Endothelial cell of umbilical vein (primary cell): Measurements from ENCODE around the gene BUB1B. TPM values are rescaled to one million over a fixed set of nuclear protein-coding genes. Genes with fewer than 3 reads are reported as not detected.

Experiments used
- BruUV-seq: library from RNA; stranded (reverse); fragments of 400-500 nt; replicated peaks from 2 replicates; lab custom pipeline; 2021; lab: Mats Ljungman, UMichigan
- CTCF ChIA-PET: fragments of 300-600, 350-600 bp; sonication (Branson Sonifier 250); formaldehyde crosslinking; loops from one replicate; lab custom pipeline; 2021; ENCODE audit warnings: antibody characterized with exemption, inconsistent platforms; lab: Charles Lee
- POLR2A ChIA-PET: fragments of 300-600, 350-600 bp; sonication (Branson Sonifier 250); formaldehyde crosslinking; loops from one replicate; lab custom pipeline; 2021; ENCODE audit warnings: antibody characterized with exemption, inconsistent platforms; lab: Charles Lee
- DNase-seq: peaks from one replicate; pipeline ENCODE4 v3.0.0-alpha.2; 2011; ENCODE audit warnings: low read depth, low spot score
- FAIRE-seq: peaks from 2 replicates; lab custom pipeline; 2011; peaks lifted over from hg19 to GRCh38; lab: Jason Lieb, UNC
- H2AFZ ChIP-seq: 2 replicates; pipeline ENCODE4 v1.6.0; 2012; ENCODE audit warnings: low read depth, low read length, control low read depth, inconsistent platforms
- H3K27ac ChIP-seq: 2 replicates; pipeline ENCODE4 v1.5.1; 2011; ENCODE audit warnings: low read depth, mild to moderate bottlenecking, control low read depth, low read length, moderate library complexity; ENCODE audit not compliant: insufficient read depth
- H3K27me3 ChIP-seq, 2 experiments: 2 replicates each; pipeline versions ENCODE4 v1.6.0 to v1.6.1; 2011; ENCODE audit warnings: low read length in 2 of 2, mixed read lengths in 1 of 2; ENCODE audit not compliant: control insufficient read depth in 2 of 2, insufficient read depth in 2 of 2
- H3K36me3 ChIP-seq, 2 experiments: 2 replicates in 1 of 2; 3 replicates in 1 of 2; pipeline ENCODE4 v1.5.1; 2011; ENCODE audit warnings: low read length in 2 of 2, mild to moderate bottlenecking in 1 of 2, moderate library complexity in 1 of 2; ENCODE audit not compliant: control insufficient read depth in 2 of 2, insufficient read depth in 2 of 2; ENCODE audit errors: extremely low read depth in 1 of 2
- H3K4me1 ChIP-seq: 3 replicates; pipeline ENCODE4 v1.5.1; 2011; ENCODE audit warnings: mild to moderate bottlenecking, low read length; ENCODE audit not compliant: control insufficient read depth, insufficient read depth; ENCODE audit errors: extremely low read depth
- H3K4me2 ChIP-seq: 2 replicates; pipeline ENCODE4 v1.6.1; 2011; ENCODE audit warnings: low read length, control low read depth, mixed read lengths; ENCODE audit not compliant: insufficient read depth
- H3K4me3 ChIP-seq, 3 experiments: fragments of 200-600 bp in 1 of 3; sonication (generic), shearing (Covaris generic) in 1 of 3; replicated peaks in 1 of 3; 2 replicates each; pipeline ENCODE4 v1.5.1; 2011 to 2016; ENCODE audit warnings: control low read depth in 3 of 3, low read length in 3 of 3, mild to moderate bottlenecking in 2 of 3, inconsistent platforms in 1 of 3, low read depth in 1 of 3, moderate library complexity in 1 of 3; ENCODE audit not compliant: insufficient read depth in 1 of 3
- H3K79me2 ChIP-seq: 2 replicates; pipeline ENCODE4 v1.6.0; 2012; ENCODE audit warnings: low read length, inconsistent platforms; ENCODE audit not compliant: control insufficient read depth, insufficient read depth
- H3K9ac ChIP-seq: replicated peaks from 2 replicates; pipeline ENCODE3; 2011; ENCODE audit warnings: low read length, control low read depth; ENCODE audit not compliant: insufficient read depth; ENCODE audit errors: extremely low read depth
- H3K9me1 ChIP-seq: replicated peaks from 3 replicates; pipeline ENCODE4 v1.6.0; 2011; ENCODE audit warnings: mild to moderate bottlenecking, low read length; ENCODE audit not compliant: control insufficient read depth, insufficient read depth; ENCODE audit errors: extremely low read depth
- H3K9me3 ChIP-seq: replicated peaks from 2 replicates; pipeline ENCODE4 v1.5.1; 2012; ENCODE audit warnings: low read length, inconsistent platforms; ENCODE audit not compliant: control insufficient read depth, insufficient read depth
- H4K20me1 ChIP-seq: replicated peaks from 2 replicates; pipeline ENCODE3; 2011; ENCODE audit warnings: mild to moderate bottlenecking, low read length; ENCODE audit not compliant: control insufficient read depth, insufficient read depth; ENCODE audit errors: extremely low read depth
- CTCF ChIP-seq, 2 donors: IDR thresholded peaks; 1 replicate in 1 of 2; 2 replicates in 1 of 2; pipeline ENCODE4 v1.5.1; 2011; ENCODE audit warnings: low read length in 2 of 2, mild to moderate bottlenecking in 2 of 2, moderate library complexity in 2 of 2, control low read depth in 1 of 2, inconsistent platforms in 1 of 2, low read depth in 1 of 2; ENCODE audit not compliant: insufficient read depth in 1 of 2; ENCODE audit errors: extremely low read depth in 1 of 2
- EZH2 ChIP-seq: IDR thresholded peaks from 2 replicates; pipeline ENCODE4 v1.6.1; 2012; ENCODE audit warnings: borderline replicate concordance, low read depth, mild to moderate bottlenecking, moderate library complexity, low read length, inconsistent platforms; ENCODE audit not compliant: severe bottlenecking
- FOS ChIP-seq: IDR thresholded peaks from 2 replicates; pipeline ENCODE4 v1.6.1; 2011; ENCODE audit warnings: mild to moderate bottlenecking, low read length, moderate library complexity, borderline replicate concordance; ENCODE audit not compliant: insufficient read depth
- GATA2 ChIP-seq: IDR thresholded peaks from 2 replicates; pipeline ENCODE4 v1.7.0; 2011; ENCODE audit warnings: low read depth, mild to moderate bottlenecking, moderate library complexity, mixed read lengths, low read length; ENCODE audit not compliant: insufficient read length, insufficient read depth
- JUN ChIP-seq: IDR thresholded peaks from 2 replicates; pipeline ENCODE4 v1.6.1; 2011; ENCODE audit warnings: borderline replicate concordance, low read depth; ENCODE audit not compliant: insufficient read length, insufficient read depth
- MYC ChIP-seq: IDR thresholded peaks from one replicate; pipeline ENCODE4 v1.6.1; 2011; ENCODE audit warnings: mild to moderate bottlenecking, low read depth, low read length
- POLR2A ChIP-seq: IDR thresholded peaks from 2 replicates; pipeline ENCODE4 v1.6.1; 2012; ENCODE audit warnings: low read depth, mild to moderate bottlenecking, control low read depth, low read length
- POLR2AphosphoS5 ChIP-seq: IDR thresholded peaks from 2 replicates; pipeline ENCODE4 v1.6.1; 2012; ENCODE audit warnings: low read depth, mild to moderate bottlenecking, control low read depth, low read length, moderate library complexity; ENCODE audit not compliant: insufficient read depth
- dilution Hi-C: fragments of 300-500 bp; cut with MboI; formaldehyde crosslinking; loops from one replicate; pipeline ENCODE4 v1.15.0; 2019; ENCODE audit warnings: low sequenced_read_pairs; ENCODE audit not compliant: extremely low pct_ligation_motif_present
- intact Hi-C: fragments of 100-400 bp; cut with micrococcal nuclease; formaldehyde crosslinking; loops from one replicate; pipeline ENCODE4 v1.10.0; 2022
- polyA plus RNA-seq, 4 experiments: library from polyadenylated mRNA; depleted of rRNA in 3 of 4; stranded (reverse) in 3 of 4; unstranded in 1 of 4; fragments of >200 nt; gene quantifications; 2 replicates each; pipeline versions ENCODE4 v1.2.1 to v1.2.3, GENCODE V29; 2011 to 2012; ENCODE audit warnings: missing spikeins in 1 of 4
- total RNA-seq: library from RNA; stranded (reverse); gene quantifications from 2 replicates; pipeline ENCODE4 v1.2.3, GENCODE V29; 2021
- TF ChIP-seq, protein P1 (sequence below): IDR thresholded peaks from 2 replicates; pipeline ENCODE4 v1.6.1; 2011; ENCODE audit not compliant: insufficient read depth, insufficient read length

The BUB1B gene
- total and polyA plus RNA-seq, 2 donors (not counting 3 experiments of a cell fraction or from before 2014, with no cell fraction given): 12.2 to 69.8 TPM

DNA sequence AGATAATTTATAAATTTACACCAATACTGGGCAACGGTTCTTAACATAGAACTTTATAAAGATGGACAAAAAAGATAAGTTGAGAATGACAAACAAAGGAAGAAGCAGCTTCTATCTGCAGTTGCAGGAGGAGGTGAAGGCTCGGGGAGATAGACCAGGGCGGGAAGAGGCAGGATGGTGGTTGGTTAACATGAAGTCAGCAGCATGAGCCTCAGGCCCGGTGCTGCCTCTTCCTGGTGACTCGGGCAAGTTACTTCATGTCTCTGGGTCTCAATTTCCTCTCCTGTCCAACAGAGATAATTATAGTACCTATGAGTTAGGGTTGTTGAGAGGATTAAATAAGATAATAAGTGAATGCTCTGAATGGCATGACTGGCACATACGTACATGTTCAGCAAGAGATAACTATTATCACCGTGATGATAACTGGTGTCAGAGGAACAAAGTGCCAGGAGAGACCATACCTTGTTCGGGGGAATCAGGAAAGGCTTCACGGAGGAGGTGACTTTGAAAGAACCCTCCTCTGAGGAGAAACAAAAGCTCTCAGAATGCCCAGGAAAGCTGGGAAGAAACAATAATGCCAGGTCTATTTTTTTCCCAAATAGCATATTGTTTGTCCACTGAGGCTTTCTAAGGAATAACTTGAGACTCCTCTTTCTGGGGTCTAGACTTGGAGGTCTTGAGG is 82.4 kb downstream of the BUB1B start:
- Histone ChIP-seq H3K27me3 (peaks cover 10 to 15% of the 10 kb centered on the region in 2 experiments), H3K4me1 (peaks cover 4% of the 10 kb centered on the region), H3K27ac (no peak overlapping the region), H3K36me3 (no peaks in the 10 kb centered on the region), H2AFZ (no peak overlapping the region), H4K20me1 (no peaks in the 10 kb centered on the region), H3K9me3 (no peaks in the 10 kb centered on the region), H3K9ac (no peak overlapping the region), H3K79me2 (no peaks in the 10 kb centered on the region), H3K4me2 (no peak overlapping the region), H3K9me1 (no peaks in the 10 kb centered on the region), H3K4me3 (no peak overlapping the region)
- POLR2A ChIA-PET: no interaction called here
- intact Hi-C loops: no loop called here
- BruUV-seq: no TSS peak
- FAIRE-seq (no peak), DNase-seq (no peak)
- CTCF ChIA-PET: interaction anchor here (1.0 to 7.9 kb wide), 4 partner anchors 12 to 30 kb away, joined by 3 to 63 read pairs (median 4); no protein-coding TSS in a partner anchor
- TF ChIP-seq JUN: no peak
- dilution Hi-C loops: no loop called here

DNA sequence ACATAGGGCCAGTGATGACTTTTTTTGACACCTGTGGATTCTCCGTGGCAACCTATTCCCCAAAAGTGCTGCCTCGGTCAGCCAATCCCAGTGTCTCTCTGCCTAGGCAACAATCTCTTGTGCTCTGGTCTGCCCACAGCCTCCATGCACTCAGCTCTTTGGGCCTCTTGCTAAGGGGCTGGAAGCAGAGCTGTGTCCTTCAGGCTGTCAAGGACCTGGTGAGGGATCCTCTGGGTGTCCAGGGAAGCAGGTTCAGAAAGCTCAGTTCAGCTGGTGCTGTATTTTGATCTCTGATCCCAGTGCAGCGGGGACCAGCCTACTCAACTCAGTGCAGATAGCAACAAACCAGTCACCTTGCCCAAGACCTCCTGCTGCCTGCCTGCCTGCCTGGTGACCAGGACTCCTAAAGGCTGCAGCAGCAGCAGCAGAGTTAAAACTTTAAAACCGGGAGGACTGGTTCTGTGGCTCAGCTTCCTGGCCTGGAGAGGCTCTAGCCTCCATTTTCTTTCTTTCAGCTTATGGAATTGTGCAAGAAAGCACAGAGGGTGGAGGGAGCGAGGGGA is 84.2 kb downstream of the BUB1B start:
- FAIRE-seq: no peak
- H3K4me2 ChIP-seq: no peak overlapping the region
- no peak overlapping the region for H3K27ac ChIP-seq

More for the DNA sequence above, 84.2 kb downstream of the BUB1B start:
- ChIA-PET CTCF (interaction anchor here (0.7 to 1.4 kb wide), 3 partner anchors 10 to 30 kb away, joined by 3 to 8 read pairs (median 3); no protein-coding TSS in a partner anchor), POLR2A (no interaction called here)
- Histone ChIP-seq H3K9ac (no peak overlapping the region), H3K79me2 (no peaks in the 10 kb centered on the region), H3K36me3 (no peaks in the 10 kb centered on the region), H3K4me3 (no peak overlapping the region), H3K9me1 (no peaks in the 10 kb centered on the region), H3K4me1 (no peaks in the 10 kb centered on the region), H2AFZ (no peak overlapping the region), H4K20me1 (no peaks in the 10 kb centered on the region), H3K27me3 (peaks cover under 1 to 5% of the 10 kb centered on the region in 2 experiments), H3K9me3 (no peaks in the 10 kb centered on the region)
- DNase-seq: no peak
- TF ChIP-seq CTCF (IDR thresholded peaks at IDR 0.05; ENCODE audit: extremely low read depth in 1 of 2, insufficient read depth in 1 of 2, low read depth in 1 of 2, low read length in 2 of 2) (no peak), POLR2AphosphoS5 (no peak), JUN (no peak), EZH2 (no peak), MYC (no peak), GATA2 (no peak), POLR2A (no peak), FOS (no peak)
- TF ChIP-seq, protein P1, sequence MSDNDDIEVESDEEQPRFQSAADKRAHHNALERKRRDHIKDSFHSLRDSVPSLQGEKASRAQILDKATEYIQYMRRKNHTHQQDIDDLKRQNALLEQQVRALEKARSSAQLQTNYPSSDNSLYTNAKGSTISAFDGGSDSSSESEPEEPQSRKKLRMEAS: no peak
- intact Hi-C loops (no loop called here), dilution Hi-C loops (no loop called here)
- no TSS peak for BruUV-seq
